Activated CD4-positive, CD25-positive, alpha-beta regulatory T cell (primary cell): Measurements from ENCODE around the gene EFCAB5.
"Not testable (repeated sequence)": the region's sequence is repeated elsewhere in the genome, so short reads cannot be mapped to it uniquely, and the experiment has no call there.

Experiments used
- DNase-seq, 4 experiments: peaks; one replicate each; lab custom pipeline; 2025; lab: John Stamatoyannopoulos, UW

EFCAB5 gene

DNA sequence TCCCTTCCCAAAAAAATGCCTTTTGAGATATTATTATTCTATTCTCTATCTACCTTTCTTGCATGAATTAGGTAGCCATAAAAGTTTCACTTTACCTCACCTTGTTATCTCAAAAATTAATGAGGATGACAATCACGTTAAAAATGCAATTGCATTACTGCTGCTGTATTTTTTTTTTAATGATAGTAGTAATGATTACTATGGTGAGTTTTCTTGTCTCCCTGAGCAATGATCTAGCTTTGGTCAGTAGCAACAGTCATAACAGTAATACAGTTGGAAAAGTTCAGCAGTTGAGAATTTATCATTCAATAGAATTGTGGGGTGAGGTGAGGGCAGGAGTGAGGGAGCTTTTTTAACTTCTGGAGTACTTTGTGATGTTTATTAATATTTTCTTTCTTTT lies at the start of gene EFCAB5:
Gene EFCAB5 (plus strand): TSS at position 301 of the 400 bp plus-strand sequence. CDS start 163 bp downstream, outside the sequence.
- no peak for DNase-seq

DNA sequence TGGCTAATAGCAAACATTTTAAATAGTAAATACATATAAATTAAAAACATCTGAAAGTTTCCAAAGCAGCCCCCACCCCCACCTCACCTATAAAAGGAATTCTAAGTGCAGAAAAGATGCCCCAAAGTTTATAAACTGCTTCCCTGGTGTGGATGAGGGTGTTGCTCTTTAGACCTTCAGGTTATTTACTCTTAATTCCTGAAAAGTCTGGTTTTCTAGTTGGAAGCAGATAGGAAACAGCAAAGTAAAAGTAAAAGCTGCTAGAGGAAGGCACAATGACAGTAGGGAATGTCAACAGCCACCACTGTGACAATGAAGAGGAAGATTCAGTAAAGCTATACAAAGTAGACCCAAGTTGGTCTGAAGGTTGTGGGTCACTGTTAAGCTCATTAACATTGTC lies 49.2 kb upstream of the EFCAB5 start:
- no peak for DNase-seq

GRCh38 chr17:29897136-29897535 lies 44.3 kb upstream of the EFCAB5 start:
- DNase-seq = not testable (repeated sequence)

DNA sequence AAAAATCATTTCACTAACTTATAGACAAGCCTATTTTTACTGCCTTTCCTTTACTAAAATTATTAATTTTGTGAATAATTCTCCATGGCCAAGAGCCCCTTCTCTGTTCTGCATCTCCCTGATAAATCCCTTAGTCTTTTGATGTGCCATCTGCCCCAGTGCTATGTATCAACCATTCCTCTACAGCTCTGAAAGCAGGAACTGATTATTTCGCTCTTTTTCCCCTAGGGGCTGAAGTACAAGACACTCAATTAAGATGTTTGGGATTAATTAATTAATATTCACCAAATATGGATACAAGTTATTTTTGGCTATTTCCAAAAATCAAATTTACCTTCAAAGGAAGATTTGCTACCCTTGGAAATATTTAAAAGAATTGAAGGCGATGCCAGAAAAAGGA lies 38.0 kb upstream of the EFCAB5 start:
- DNase-seq = no peak

- no peak for DNase-seq
Observed at GRCh38 chr17:29905086-29905878, 36.2 kb upstream of the EFCAB5 start.

GRCh38 chr17:29905879-29906167 lies 35.6 kb upstream of the EFCAB5 start:
- no peak for DNase-seq

GRCh38 chr17:29906969-29907368 lies 34.5 kb upstream of the EFCAB5 start:
- DNase-seq = no peak

- no peak for DNase-seq
Observed at GRCh38 chr17:29909236-29910003, 32.0 kb upstream of the EFCAB5 start.

GRCh38 chr17:29911641-29912177 lies 29.7 kb upstream of the EFCAB5 start:
- no peak for DNase-seq

- no peak for DNase-seq
Observed at GRCh38 chr17:29914819-29915537, 26.5 kb upstream of the EFCAB5 start.

DNA sequence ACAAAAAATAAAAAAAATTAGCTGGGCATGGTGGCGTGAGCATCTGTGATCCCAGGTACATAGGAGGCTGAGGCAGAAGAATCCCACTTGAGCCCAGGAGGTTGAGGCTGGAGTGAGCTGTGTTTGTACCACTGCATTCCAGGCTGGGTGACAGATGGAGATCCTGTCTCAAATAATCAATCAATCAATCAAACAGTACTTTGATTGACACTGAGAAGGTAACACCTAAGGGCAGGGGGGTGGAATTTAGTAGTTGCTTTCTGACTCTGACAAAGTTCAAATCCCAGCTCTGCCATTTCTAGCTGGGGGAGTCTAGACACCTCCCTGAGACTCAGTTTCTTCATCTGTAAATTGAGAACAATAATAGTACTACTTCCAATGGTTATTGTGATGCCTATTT lies 23.4 kb upstream of the EFCAB5 start:
- DNase-seq = no peak

DNA sequence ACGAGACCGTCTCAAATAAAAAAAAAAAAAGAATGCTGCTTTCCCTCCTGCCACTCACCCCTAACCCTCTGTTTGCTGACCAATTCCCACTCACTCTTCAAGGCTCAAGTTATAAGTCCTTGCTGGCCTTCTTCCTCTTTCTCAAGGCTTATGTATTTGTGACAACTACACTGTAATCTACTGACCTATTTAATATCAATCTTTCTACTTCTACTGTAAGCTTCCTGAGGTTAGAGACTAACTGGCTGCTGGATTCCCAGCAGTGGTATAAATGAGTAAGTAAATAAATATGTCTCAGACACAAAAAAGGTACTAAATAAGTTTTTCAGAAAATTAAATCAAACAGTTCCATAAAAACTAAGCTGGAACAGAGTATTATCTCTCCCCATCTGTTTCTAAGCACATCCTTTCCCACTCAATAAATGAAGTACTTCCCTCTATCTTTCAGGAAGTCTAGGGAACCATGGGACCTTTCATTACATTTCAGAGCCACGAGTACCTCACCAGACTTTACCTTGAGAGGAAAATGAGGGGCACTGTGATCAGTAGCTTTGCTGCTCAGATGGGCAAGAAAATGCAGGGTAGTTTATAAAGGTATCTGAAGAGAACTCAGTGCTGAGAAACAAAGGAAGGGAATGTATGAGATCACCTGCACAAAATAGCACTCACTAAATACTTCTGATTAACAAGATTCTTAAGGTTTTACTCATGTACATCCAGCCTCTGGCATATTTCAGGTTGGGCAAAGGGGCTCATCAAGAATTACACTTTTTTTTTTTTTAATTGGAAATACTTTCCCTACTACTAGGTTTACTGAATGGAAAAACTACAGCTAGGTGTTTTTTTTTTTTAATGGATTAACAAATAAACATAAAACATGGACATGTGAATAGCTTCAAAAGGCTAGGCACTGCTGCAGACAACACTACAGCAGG lies 22.2 kb upstream of the EFCAB5 start:
- no peak for DNase-seq

DNA sequence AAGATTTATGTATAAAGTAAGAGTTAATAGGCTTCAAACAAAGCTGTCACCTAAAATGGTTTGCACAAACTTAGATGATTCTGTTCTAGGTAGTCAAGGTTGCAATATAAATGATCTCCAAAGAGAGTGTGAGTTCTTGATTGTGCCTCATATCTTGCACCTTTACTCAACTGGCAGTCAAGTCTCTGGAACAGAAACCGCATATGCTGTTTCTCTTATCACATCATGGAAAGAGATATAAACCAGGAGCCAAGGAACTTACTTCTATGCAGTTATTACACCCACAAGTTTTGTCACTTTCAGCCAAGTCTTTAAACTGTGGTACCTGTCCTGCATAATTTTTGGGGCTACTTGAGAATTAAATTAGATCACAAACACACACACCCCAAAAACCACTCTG lies 16.6 kb upstream of the EFCAB5 start:
- no peak for DNase-seq

DNA sequence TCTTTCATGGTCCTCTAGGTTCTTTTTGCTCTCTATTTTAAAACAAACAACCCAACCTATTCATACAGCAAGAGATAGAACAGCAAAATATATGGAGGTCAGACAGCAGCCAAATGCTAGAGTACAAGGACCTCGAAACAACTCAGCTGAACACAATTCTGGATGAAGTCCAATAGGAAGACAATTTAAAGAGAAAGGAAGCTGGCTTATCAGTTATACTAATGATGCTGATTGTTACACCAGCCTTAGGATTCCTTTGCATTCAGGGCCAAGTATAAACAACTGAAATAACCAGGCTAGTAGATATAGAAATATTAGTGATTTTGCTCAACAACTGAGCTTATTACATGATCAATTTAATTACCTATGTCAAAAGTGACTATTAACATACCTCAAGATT lies 13.9 kb upstream of the EFCAB5 start:
- no peak for DNase-seq

GRCh38 chr17:29929006-29929532 lies 12.4 kb upstream of the EFCAB5 start:
- DNase-seq = no peak

DNA sequence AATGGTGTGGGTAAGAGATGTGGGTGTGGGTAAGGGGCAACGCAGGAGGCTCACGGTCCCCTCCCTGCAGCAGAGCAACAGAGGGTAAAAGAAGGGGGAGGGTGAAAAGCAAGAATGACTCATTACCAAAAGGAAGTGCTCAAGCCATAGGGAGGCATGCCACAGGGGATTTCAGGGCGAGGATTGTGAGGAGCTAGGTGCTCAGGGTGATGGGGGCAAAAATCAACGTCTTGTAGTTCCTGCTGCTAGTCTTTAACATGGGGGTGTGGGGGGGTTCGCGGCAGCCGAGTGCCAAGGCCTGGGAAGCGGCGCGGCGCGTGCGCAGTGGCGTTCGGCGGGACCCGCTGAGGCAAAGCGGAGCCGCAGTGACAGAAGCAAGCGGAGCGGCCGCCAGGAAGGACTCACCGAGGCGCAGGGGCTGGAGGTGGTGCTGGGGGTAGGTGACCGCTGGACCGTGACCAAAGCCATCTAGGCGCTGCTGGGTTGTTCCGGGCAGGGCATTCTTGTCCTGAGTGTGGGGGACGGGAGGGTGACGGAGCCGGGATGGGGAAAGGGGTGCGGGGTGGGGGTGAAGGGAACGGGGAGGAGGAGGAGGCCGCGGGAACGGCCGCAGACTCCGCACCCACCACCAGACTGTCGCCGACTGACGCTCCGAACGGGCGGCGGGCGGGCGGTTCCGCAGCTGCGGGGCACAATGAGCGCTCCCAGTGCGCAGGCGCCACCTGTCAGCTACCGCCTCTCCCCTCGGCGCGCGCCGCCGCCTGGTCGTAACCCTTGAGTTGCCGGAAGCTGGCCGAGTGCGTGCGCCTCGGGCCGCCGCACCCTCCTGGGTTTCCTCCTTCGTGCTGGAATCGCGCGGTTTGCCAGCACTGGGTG lies 11.7 kb upstream of the EFCAB5 start, which contains the start of gene SSH2:
Gene SSH2 (minus strand): TSS at position 696 of the 876 bp plus-strand sequence. CDS start 228 bp downstream, at position 468.
- peak; percentile 74 to 81 (median 78) for DNase-seq

- DNase-seq = no peak
Observed at GRCh38 chr17:29930409-29931010, 10.9 kb upstream of the EFCAB5 start.

DNA sequence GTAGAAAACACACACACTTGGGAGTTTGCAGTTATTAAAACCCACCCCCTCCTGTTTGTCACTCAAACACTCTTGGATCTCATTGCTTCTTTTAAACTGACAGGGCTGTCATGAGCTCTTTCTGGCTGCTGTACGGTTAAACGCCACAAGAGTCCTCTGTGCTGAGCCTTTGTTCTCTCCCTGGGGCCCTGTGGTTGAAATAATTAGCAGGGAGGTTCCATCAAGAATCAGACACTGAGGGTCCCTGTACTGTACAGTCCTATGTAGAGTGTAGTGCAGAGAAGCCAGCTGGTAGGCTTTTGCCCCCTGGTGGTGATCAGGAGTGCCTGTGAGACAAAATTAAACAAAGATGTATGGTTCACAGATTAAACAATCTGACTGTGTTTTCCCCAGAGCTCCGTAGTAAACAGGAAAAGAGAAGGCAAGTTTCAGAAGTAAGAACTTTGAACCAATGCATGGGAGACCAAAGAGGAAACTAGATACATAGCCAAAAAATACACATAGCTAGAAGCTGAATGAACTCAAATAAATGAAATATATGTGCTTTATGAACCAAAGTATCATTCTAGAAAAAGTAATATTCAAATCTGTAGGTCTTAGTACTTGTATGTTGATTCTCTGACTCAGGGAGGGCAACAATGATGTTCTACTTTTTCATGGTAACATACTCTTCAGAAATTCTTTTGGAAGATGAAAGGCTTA lies 10.1 kb upstream of the EFCAB5 start:
- peak; percentile 4 to 44 (median 21) for DNase-seq

DNA sequence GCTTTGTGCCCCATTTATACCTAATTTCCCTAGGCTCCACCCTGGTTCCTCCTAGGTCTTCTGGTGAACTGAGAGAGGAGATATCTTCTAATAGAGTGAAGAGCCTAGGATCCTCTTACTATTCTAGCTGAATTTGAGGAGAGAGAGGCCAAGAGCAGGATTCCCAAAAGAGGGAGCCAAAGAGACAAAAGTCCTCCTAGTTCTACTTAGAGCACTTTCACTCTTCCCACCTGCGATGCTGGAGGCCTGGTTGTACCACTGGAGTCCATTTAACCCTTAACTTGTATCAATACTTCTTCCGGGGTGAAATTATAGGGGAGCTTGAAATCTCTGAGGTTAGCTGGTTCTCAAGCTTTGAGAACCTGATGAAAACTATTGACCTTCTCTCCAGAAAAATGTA lies 8.1 kb upstream of the EFCAB5 start:
- no peak for DNase-seq
